Skeletal muscle tissue (tissue), 4 donors: ENCODE results near the gene DDR2. TPM values are rescaled to one million over a fixed set of nuclear protein-coding genes. Genes with fewer than 3 reads are reported as not detected.
"Not testable (repeated sequence)": the region's sequence is repeated elsewhere in the genome, so short reads cannot be mapped to it uniquely, and the experiment has no call there.

Experiments used
- H3K27ac ChIP-seq: one replicate; pipeline ENCODE4 v1.7.0; 2013; ENCODE audit warnings: mild to moderate bottlenecking, low read depth, low read length, inconsistent platforms
- H3K27me3 ChIP-seq, 3 donors: one replicate each; pipeline ENCODE4 v1.7.0; 2013; ENCODE audit warnings: low read length in 3 of 3; ENCODE audit not compliant: control insufficient read depth in 3 of 3, insufficient read depth in 3 of 3
- H3K36me3 ChIP-seq, 3 donors: one replicate each; pipeline ENCODE4 v1.7.0; 2013; ENCODE audit warnings: low read length in 3 of 3; ENCODE audit not compliant: control insufficient read depth in 3 of 3, insufficient read depth in 3 of 3
- H3K4me1 ChIP-seq, 3 donors: one replicate each; pipeline ENCODE4 v1.7.0; 2013; ENCODE audit warnings: low read length in 3 of 3, mild to moderate bottlenecking in 3 of 3; ENCODE audit not compliant: control insufficient read depth in 3 of 3, insufficient read depth in 3 of 3
- H3K4me3 ChIP-seq, 3 donors: one replicate each; pipeline ENCODE4 v1.7.0; 2013; ENCODE audit warnings: low read length in 3 of 3
- H3K9ac ChIP-seq, 3 donors: one replicate each; pipeline ENCODE4 v1.7.0; 2013; ENCODE audit warnings: low read length in 3 of 3, mild to moderate bottlenecking in 3 of 3, moderate library complexity in 2 of 3, low read depth in 1 of 3
- H3K9me3 ChIP-seq, 3 donors: one replicate each; pipeline ENCODE4 v1.7.0; 2013; ENCODE audit warnings: low read length in 3 of 3; ENCODE audit not compliant: control insufficient read depth in 3 of 3
- total RNA-seq: library from RNA; depleted of rRNA; stranded (reverse); fragments of >200 nt; gene quantifications from one replicate; pipeline ENCODE4 v1.2.3, GENCODE V29; 2014
- donor health status: Osteomylitis.

DDR2 gene
- 40.2 TPM for total RNA-seq

GRCh38 chr1:162632217-162632666 lies at the start of gene DDR2:
TSS of gene DDR2 (plus strand) at chr1:162632464. CDS start at chr1:162719064, 86,600 bp downstream.
- Histone ChIP-seq H3K36me3 (no peaks in the 10 kb centered on the region), H3K9me3 (no peaks in the 10 kb centered on the region), H3K4me1 (peaks cover 0 to 10% (median 6%) of the 10 kb centered on the region in 3 donors), H3K27me3 (no peaks in the 10 kb centered on the region), H3K4me3 (peak within 1 kb of the TSS; percentile 51 to 72 (median 57)), H3K27ac (peak within 1 kb of the TSS; percentile 72), H3K9ac (peak within 1 kb of the TSS; percentile 32 to 52 (median 34))

GRCh38 chr1:162582901-162583300 lies 49.4 kb upstream of the DDR2 start:
- H3K4me1 ChIP-seq, H3K4me3 ChIP-seq, H3K9me3 ChIP-seq, H3K27ac ChIP-seq, H3K9ac ChIP-seq, H3K27me3 ChIP-seq: not testable (repeated sequence)
- peaks cover 6 to 25% (median 20%) of the 10 kb centered on the region in 3 donors for H3K36me3 ChIP-seq

DNA sequence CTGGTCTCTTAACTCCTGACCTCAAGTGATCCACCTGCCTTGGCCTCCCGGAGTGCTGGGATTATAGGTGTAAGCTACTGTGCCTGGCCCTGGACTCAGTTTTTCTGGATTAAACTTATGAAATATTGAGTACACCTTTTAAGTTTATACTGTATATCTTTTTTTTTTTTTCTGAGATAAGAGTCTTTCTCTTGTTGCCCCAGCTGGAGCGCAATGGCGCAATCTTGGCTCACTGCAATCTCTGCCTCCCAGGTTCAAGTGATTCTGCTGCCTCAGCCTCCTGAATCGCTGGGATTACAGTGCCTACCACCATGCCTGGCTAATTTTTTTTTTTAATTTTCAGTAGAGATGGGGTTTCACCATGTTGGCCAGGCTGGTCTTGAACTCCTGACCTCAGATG lies 47.2 kb upstream of the DDR2 start:
- H3K9ac ChIP-seq, H3K4me3 ChIP-seq, H3K4me1 ChIP-seq, H3K27me3 ChIP-seq, H3K27ac ChIP-seq, H3K9me3 ChIP-seq: not testable (repeated sequence)
- H3K36me3 ChIP-seq = peaks cover 8 to 35% (median 23%) of the 10 kb centered on the region in 3 donors

- Histone ChIP-seq H3K27ac (no peak overlapping the region), H3K36me3 (peaks cover 11 to 48% (median 19%) of the 10 kb centered on the region in 3 donors), H3K9me3 (no peaks in the 10 kb centered on the region), H3K4me1 (no peaks in the 10 kb centered on the region), H3K4me3 (no peak overlapping the region), H3K27me3 (no peaks in the 10 kb centered on the region), H3K9ac (no peak overlapping the region)
Observed at GRCh38 chr1:162587347-162587746, 44.9 kb upstream of the DDR2 start.

DNA sequence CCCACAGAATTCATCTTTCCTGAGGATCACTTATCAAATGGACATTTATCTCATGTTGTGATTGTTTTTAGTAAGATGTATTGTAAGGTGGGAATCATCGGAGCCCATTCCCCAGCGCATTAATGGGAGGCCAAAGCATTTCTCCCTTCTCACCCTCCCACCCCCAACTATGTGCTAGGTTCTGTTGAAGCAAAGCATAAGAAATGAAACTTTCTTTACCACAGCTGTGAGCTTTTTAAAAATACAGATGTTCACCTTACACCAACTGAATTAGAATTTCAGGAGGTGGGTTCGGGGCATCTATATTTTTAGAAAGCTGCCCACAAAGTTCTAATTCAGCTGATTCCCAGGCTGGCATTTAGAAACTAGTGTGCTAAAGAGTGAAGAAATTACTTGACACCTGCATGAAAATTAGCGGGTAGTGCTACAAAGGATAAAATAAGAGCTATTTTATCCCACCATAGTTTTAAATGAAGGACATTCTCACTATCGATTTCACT lies 44.5 kb upstream of the DDR2 start:
- H3K36me3 ChIP-seq = peaks cover 14 to 51% (median 21%) of the 10 kb centered on the region in 3 donors
- no peak overlapping the region for H3K27ac ChIP-seq
- no peaks in the 10 kb centered on the region for H3K4me1 ChIP-seq
- H3K9me3 ChIP-seq = no peaks in the 10 kb centered on the region
- no peak overlapping the region for H3K4me3 ChIP-seq
- H3K9ac ChIP-seq = no peak overlapping the region
- no peaks in the 10 kb centered on the region for H3K27me3 ChIP-seq

DNA sequence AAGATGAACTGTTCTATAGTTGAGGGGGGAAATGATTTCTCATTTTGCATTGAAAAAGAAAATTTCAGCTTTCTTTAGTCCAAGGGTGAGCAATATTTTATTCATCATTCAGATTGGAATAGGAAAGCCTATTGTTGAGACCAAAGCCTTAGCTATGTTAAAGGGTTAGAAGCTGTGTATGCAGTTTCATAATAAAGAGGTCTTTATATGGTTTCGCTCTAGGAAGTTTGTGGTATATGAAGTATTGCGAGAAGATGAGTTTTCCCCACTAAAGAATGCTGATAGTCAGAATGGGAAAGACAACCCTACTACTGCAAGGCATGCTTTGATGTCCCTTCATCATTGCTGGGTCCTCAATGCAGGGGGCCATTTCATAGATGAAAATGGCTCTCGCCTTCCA lies 42.2 kb upstream of the DDR2 start:
- Histone ChIP-seq H3K27ac (no peak overlapping the region), H3K4me3 (no peak overlapping the region), H3K9me3 (no peaks in the 10 kb centered on the region), H3K27me3 (no peaks in the 10 kb centered on the region), H3K4me1 (no peaks in the 10 kb centered on the region), H3K9ac (no peak overlapping the region), H3K36me3 (peaks cover 15 to 56% (median 34%) of the 10 kb centered on the region in 3 donors)

GRCh38 chr1:162590686-162591085 lies 41.6 kb upstream of the DDR2 start:
- no peak overlapping the region for H3K4me3 ChIP-seq
- no peaks in the 10 kb centered on the region for H3K27me3 ChIP-seq
- no peak overlapping the region for H3K27ac ChIP-seq
- H3K4me1 ChIP-seq = no peaks in the 10 kb centered on the region
- peaks cover 15 to 60% (median 34%) of the 10 kb centered on the region in 3 donors for H3K36me3 ChIP-seq
- no peak overlapping the region for H3K9ac ChIP-seq
- H3K9me3 ChIP-seq = no peaks in the 10 kb centered on the region

GRCh38 chr1:162596514-162597170 lies 35.6 kb upstream of the DDR2 start:
- H3K4me3 ChIP-seq = no peak overlapping the region
- H3K4me1 ChIP-seq = no peaks in the 10 kb centered on the region
- H3K9ac ChIP-seq = no peak overlapping the region
- no peaks in the 10 kb centered on the region for H3K9me3 ChIP-seq
- H3K36me3 ChIP-seq = peaks cover 15 to 46% (median 22%) of the 10 kb centered on the region in 3 donors
- no peaks in the 10 kb centered on the region for H3K27me3 ChIP-seq
- no peak overlapping the region for H3K27ac ChIP-seq

DNA sequence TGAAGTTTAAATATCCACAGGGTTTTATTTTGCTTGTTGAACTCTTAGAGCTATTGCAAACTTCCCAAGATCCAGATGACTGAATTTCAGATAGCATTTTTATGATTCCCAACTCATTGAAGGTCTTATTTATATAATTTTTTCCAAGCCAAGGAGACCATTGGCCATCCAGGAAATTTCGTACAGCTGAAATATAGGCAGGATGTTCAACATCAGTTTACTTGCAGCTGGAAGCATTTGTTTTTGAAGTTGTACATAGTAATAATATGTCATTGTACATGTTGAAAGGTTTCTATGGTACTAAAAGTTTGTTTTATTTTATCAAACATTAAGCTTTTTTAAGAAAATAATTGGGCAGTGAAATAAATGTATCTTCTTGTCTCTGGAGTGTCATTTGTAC lies 32.8 kb upstream of the DDR2 start:
- H3K36me3 ChIP-seq = peaks cover 8 to 21% (median 16%) of the 10 kb centered on the region in 3 donors
- H3K27me3 ChIP-seq = no peaks in the 10 kb centered on the region
- no peak overlapping the region for H3K9ac ChIP-seq
- no peaks in the 10 kb centered on the region for H3K4me1 ChIP-seq
- H3K4me3 ChIP-seq = no peak overlapping the region
- H3K27ac ChIP-seq = no peak overlapping the region
- no peaks in the 10 kb centered on the region for H3K9me3 ChIP-seq

DNA sequence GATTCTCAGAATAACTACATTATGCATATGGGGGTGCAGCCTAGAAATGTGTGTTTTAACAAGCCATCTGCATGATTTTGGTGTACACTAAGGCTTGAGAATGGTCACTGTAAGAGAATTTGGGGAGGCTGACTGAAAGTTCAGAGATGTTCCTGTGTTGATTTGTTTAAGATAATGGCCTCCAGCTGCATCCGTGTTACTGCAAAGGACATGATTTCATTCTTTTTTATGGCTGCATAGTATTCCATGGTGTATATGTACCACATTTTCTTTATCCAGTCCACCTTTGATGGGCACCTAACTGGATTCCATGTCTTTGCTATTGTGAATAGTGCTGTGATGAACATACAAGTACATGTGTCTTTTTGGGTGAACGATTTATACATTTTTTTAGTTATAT lies 29.1 kb upstream of the DDR2 start:
- H3K36me3 ChIP-seq = peaks cover 7 to 16% (median 8%) of the 10 kb centered on the region in 3 donors
- H3K27me3 ChIP-seq = not testable (repeated sequence)

More for the DNA sequence above, 29.1 kb upstream of the DDR2 start:
- H3K9ac ChIP-seq, H3K4me3 ChIP-seq, H3K27ac ChIP-seq, H3K4me1 ChIP-seq, H3K9me3 ChIP-seq: not testable (repeated sequence)
